A673 (cell line): Measurements from ENCODE around the gene ZNF695. TPM values are rescaled to one million over a fixed set of nuclear protein-coding genes. Genes with fewer than 3 reads are reported as not detected.
A peak's percentile ranks its signal among the peaks of the same experiment; 100 is the strongest.
"Not testable (repeated sequence)": the region's sequence is repeated elsewhere in the genome, so short reads cannot be mapped to it uniquely, and the experiment has no call there.

Source experiments
- BruUV-seq: library from RNA; stranded (reverse); fragments of 400-500 nt; replicated peaks from 2 replicates; lab custom pipeline; 2021; lab: Mats Ljungman, UMichigan
- CTCF ChIA-PET: fragments of 300-600 bp; sonication (Branson Sonifier 250); formaldehyde crosslinking; loops from one replicate; lab custom pipeline; 2022; ENCODE audit warnings: antibody characterized with exemption; lab: Charles Lee
- POLR2A ChIA-PET: fragments of 300-600 bp; sonication (Branson Sonifier 250); formaldehyde crosslinking; loops from one replicate; lab custom pipeline; 2022; ENCODE audit warnings: antibody characterized with exemption; ENCODE audit not compliant: low non-redundant PET; lab: Charles Lee
- DNase-seq: peaks from one replicate; pipeline ENCODE4 v3.0.0-alpha.2; 2015; ENCODE audit warnings: low spot score
- H3K27ac ChIP-seq: fragments of 200-600 bp; sonication (generic); 2 replicates; pipeline ENCODE4 v1.5.1; 2016; ENCODE audit warnings: mixed run types, low read depth, mild to moderate bottlenecking, mixed read lengths, antibody characterized with exemption, low read length; ENCODE audit not compliant: poor library complexity, severe bottlenecking
- H3K27me3 ChIP-seq: fragments of 200-600 bp; sonication (generic); replicated peaks from 2 replicates; pipeline ENCODE4 v1.6.1; 2017; ENCODE audit warnings: mixed run types, low read depth, mild to moderate bottlenecking, mixed read lengths, antibody characterized with exemption, low read length; ENCODE audit not compliant: insufficient read depth, poor library complexity
- H3K36me3 ChIP-seq: fragments of 200-600 bp; sonication (generic); 2 replicates; pipeline ENCODE4 v1.6.1; 2016; ENCODE audit warnings: mixed run types, mild to moderate bottlenecking, mixed read lengths, antibody characterized with exemption, low read length; ENCODE audit not compliant: insufficient read depth, poor library complexity, severe bottlenecking
- H3K4me1 ChIP-seq: fragments of 200-600 bp; sonication (generic); 2 replicates; pipeline ENCODE4 v1.6.1; 2017; ENCODE audit warnings: mixed run types, mild to moderate bottlenecking, mixed read lengths, antibody characterized with exemption, low read length; ENCODE audit not compliant: insufficient read depth, poor library complexity, severe bottlenecking
- H3K4me3 ChIP-seq: fragments of 200-600 bp; sonication (generic); 2 replicates; pipeline ENCODE4 v1.5.1; 2016; ENCODE audit warnings: low read depth, mixed run types, mild to moderate bottlenecking, mixed read lengths, low read length; ENCODE audit not compliant: poor library complexity, severe bottlenecking
- H3K9me3 ChIP-seq: fragments of 200-600 bp; sonication (generic); 2 replicates; pipeline ENCODE4 v1.6.1; 2016; ENCODE audit warnings: mixed run types, low read depth, mild to moderate bottlenecking, mixed read lengths, antibody characterized with exemption, low read length; ENCODE audit not compliant: poor library complexity, severe bottlenecking
- EZH2 ChIP-seq: fragments of 200-600 bp; sonication (generic); IDR thresholded peaks from 2 replicates; pipeline ENCODE4 v1.6.1; 2017; ENCODE audit warnings: borderline replicate concordance, low read depth, mild to moderate bottlenecking, mixed read lengths, antibody characterized with exemption, low read length; ENCODE audit not compliant: poor library complexity, severe bottlenecking
- intact Hi-C: fragments of 100-400 bp; cut with micrococcal nuclease; formaldehyde crosslinking; loops from one replicate; pipeline ENCODE4 v1.10.0; 2022; ENCODE audit not compliant: unreplicated experiment
- total RNA-seq: library from RNA; stranded (reverse); gene quantifications from 2 replicates; pipeline ENCODE4 v1.2.3, GENCODE V29; 2021
- TF ChIP-seq, protein P1 (sequence below): fragments of 300-800, 200-600 bp; sonication (generic); conservative IDR thresholded peaks from 2 replicates; pipeline ENCODE4 v1.5.1; 2017; ENCODE audit warnings: low read depth, mild to moderate bottlenecking, antibody characterized with exemption, low read length, moderate library complexity, mixed read lengths

The ZNF695 gene
- total RNA-seq, 1 experiment from 2014 or later = 14.1 TPM

DNA sequence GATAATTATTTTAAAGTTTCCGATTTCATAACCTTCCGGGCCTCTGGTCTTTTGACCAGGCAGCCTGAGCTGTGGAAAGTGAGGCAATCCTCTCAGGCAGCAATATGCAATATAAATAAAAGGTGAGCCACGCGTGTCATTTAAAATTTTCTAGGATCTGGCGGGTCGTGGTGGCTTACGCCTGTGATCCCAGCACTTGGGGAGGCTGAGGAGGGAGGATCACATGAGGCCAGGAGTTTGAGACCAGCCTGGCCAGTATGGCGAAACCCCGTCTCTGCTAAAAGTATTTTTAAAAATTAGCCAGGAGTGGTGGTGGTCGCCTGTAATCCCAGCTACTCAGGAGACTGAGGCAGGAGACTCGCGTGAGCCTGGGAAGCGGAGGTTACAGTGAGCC, 546 bp upstream of the ZNF695 start:
- Histone ChIP-seq H3K4me3 (peak overlapping the region; percentile 89), H3K27me3 (no peaks in the 10 kb centered on the region), H3K27ac (no peak overlapping the region), H3K4me1 (no peaks in the 10 kb centered on the region), H3K36me3 (peaks cover 16% of the 10 kb centered on the region), H3K9me3 (peaks cover 14% of the 10 kb centered on the region)
- ChIA-PET CTCF (no interaction called here), POLR2A (no interaction called here)
- no peak for DNase-seq
- intact Hi-C loops = no loop called here
- BruUV-seq = no TSS peak
- TF ChIP-seq, protein P1, sequence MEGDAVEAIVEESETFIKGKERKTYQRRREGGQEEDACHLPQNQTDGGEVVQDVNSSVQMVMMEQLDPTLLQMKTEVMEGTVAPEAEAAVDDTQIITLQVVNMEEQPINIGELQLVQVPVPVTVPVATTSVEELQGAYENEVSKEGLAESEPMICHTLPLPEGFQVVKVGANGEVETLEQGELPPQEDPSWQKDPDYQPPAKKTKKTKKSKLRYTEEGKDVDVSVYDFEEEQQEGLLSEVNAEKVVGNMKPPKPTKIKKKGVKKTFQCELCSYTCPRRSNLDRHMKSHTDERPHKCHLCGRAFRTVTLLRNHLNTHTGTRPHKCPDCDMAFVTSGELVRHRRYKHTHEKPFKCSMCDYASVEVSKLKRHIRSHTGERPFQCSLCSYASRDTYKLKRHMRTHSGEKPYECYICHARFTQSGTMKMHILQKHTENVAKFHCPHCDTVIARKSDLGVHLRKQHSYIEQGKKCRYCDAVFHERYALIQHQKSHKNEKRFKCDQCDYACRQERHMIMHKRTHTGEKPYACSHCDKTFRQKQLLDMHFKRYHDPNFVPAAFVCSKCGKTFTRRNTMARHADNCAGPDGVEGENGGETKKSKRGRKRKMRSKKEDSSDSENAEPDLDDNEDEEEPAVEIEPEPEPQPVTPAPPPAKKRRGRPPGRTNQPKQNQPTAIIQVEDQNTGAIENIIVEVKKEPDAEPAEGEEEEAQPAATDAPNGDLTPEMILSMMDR = no peak
- no peak for TF ChIP-seq EZH2

DNA sequence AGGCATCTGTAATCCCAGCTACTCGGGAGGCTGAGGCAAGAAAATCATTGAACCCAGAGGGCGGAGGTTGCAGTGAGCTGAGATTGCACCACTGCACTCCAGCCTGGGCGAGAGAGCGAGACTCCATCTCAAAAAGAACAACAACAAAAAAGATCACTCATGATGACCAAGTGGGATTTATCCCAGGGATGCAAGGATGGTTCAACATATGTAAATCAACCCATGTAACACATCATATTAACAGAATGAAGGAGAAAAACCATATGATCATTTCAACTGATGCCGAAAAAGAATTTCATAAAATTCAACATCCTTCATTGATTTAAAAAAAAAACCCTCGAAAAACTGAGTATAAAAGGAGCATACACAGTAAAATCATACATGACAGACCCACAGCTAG, 3.8 kb downstream of the ZNF695 start:
- POLR2A ChIA-PET, BruUV-seq, H3K4me1 ChIP-seq, CTCF ChIA-PET, H3K27ac ChIP-seq, H3K27me3 ChIP-seq, H3K4me3 ChIP-seq, DNase-seq, intact Hi-C loops: not testable (repeated sequence)
- peaks cover 26% of the 10 kb centered on the region for H3K36me3 ChIP-seq
- H3K9me3 ChIP-seq = peaks cover 38% of the 10 kb centered on the region

DNA sequence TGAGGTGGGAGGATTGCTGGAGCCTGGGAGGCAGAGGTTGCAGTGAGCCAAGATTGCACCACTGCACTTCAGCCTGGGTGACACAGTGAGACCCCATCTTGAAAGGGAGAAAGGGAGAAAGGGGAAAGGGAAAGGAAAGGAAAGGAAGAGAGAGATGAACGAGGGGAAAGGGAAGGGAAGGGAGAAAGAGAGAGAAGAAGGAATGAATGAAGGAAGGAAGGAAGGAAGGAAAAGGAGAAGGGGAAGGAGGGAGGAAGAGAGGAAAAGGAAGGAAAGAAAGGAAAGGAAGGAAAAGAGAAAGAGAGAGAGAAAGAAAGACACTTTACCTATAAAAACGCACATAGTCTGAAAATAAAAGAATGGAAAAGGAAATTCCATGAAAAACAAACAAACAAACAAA, 18.0 kb downstream of the ZNF695 start:
- no TSS peak for BruUV-seq
- POLR2A ChIA-PET = no interaction called here

DNA sequence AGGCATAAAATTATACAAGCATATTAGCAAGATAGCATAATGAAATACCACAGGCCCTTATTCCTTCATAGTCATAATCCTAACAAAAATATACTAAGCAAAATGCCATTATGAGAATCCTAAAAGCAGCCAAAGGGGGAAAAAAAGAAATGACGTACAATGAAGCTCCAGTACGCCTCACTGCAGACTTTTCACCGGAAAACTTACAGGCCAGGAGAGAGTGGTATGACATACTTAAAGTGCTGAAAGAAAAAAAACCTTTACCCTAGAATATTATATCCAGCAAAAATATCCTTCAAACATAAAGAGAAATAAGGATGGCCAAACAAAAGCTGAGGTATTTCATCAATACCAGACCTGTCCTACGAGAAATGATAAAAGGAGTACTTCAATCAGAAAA, 19.5 kb downstream of the ZNF695 start:
- CTCF ChIA-PET = no interaction called here
- Histone ChIP-seq H3K27me3 (no peaks in the 10 kb centered on the region), H3K4me1 (no peaks in the 10 kb centered on the region), H3K27ac (no peak overlapping the region), H3K36me3 (peaks cover 57% of the 10 kb centered on the region), H3K4me3 (no peak overlapping the region), H3K9me3 (peaks cover 99% of the 10 kb centered on the region)
- intact Hi-C loops = no loop called here
- POLR2A ChIA-PET = no interaction called here
- BruUV-seq = no TSS peak
- TF ChIP-seq, protein P1 = no peak
- no peak for TF ChIP-seq EZH2
- DNase-seq = no peak

More for the DNA sequence above, 18.0 kb downstream of the ZNF695 start:
- Histone ChIP-seq H3K27ac (no peak overlapping the region), H3K9me3 (peaks cover 87% of the 10 kb centered on the region), H3K4me1 (no peaks in the 10 kb centered on the region), H3K4me3 (no peak overlapping the region), H3K36me3 (peaks cover 59% of the 10 kb centered on the region), H3K27me3 (no peaks in the 10 kb centered on the region)
- TF ChIP-seq, protein P1 = no peak
- no peak for TF ChIP-seq EZH2
- intact Hi-C loops = no loop called here
- CTCF ChIA-PET = no interaction called here
- no peak for DNase-seq
